ENCODE results near the gene SAMD11.
"Not testable (repeated sequence)": the region's sequence is repeated elsewhere in the genome, so short reads cannot be mapped to it uniquely, and the experiment has no call there.

GRCh38 chr1:897951-898350, 25.8 kb upstream of the SAMD11 start:
- TF ChIP-seq CTCF (IDR thresholded peaks at IDR 0.05; ENCODE audit: poor library complexity, severe bottlenecking); RAD21 (conservative IDR thresholded peaks at IDR 0.05); EP300 (conservative IDR thresholded peaks at IDR 0.05; ENCODE audit: poor library complexity, severe bottlenecking); POLR2AphosphoS5 (IDR thresholded peaks at IDR 0.05); EZH2 (IDR thresholded peaks at IDR 0.05; ENCODE audit: borderline replicate concordance, insufficient read depth, low read length, poor library complexity, severe bottlenecking); MXI1 (conservative IDR thresholded peaks at IDR 0.05; ENCODE audit: poor library complexity, severe bottlenecking); SMC3 (conservative IDR thresholded peaks at IDR 0.05; ENCODE audit: poor library complexity); TAF1 (IDR thresholded peaks at IDR 0.05; ENCODE audit: low read depth); REST (IDR thresholded peaks at IDR 0.05; ENCODE audit: borderline replicate concordance): not testable (repeated sequence)

Measured in neural cell (in vitro differentiated cells).